Measurements from ENCODE around the gene EMP3. TPM values are rescaled to one million over a fixed set of nuclear protein-coding genes. Genes with fewer than 3 reads are reported as not detected.

EMP3 gene
- total and polyA plus RNA-seq, 4 donors: 29.7 to 77.1 (median 48.2) TPM

- Histone ChIP-seq H3K27me3 (ENCODE audit: control insufficient read depth, insufficient read depth, low read length) (no peaks in the 10 kb centered on the region), H3K4me1 (ENCODE audit: control insufficient read depth, insufficient read depth, low read length) (peaks cover 45% of the 10 kb centered on the region), H3K9me3 (ENCODE audit: control insufficient read depth, insufficient read depth, low read length) (no peaks in the 10 kb centered on the region), H3K4me3 (ENCODE audit: low read depth, low read length) (peak overlapping the region; percentile 80), H3K36me3 (ENCODE audit: control insufficient read depth, insufficient read depth, low read length) (no peaks in the 10 kb centered on the region), H3K27ac (ENCODE audit: low read depth, low read length) (peak overlapping the region; percentile 86)
- DNase-seq (ENCODE audit: low read depth in 4 of 6, low spot score in 6 of 6): peak in 5 of 6 donors; percentile 80 to 97 (median 82)
- 2% methylated on average over 41 of the region's 41 CpGs for WGBS (ENCODE audit: insufficient coverage)
These were observed 4.8 kb downstream of the EMP3 start for GRCh38 chr19:48330012-48330681.

- H3K4me3 ChIP-seq (ENCODE audit: low read depth, low read length): peak overlapping the region; percentile 64
- peak overlapping the region; percentile 83 for H3K27ac ChIP-seq (ENCODE audit: low read depth, low read length)
- 36% methylated on average over 2 of the region's 6 CpGs for WGBS (ENCODE audit: insufficient coverage)
- peaks cover 33% of the 10 kb centered on the region for H3K4me1 ChIP-seq (ENCODE audit: control insufficient read depth, insufficient read depth, low read length)
- H3K27me3 ChIP-seq (ENCODE audit: control insufficient read depth, insufficient read depth, low read length): no peaks in the 10 kb centered on the region
- H3K36me3 ChIP-seq (ENCODE audit: control insufficient read depth, insufficient read depth, low read length): no peaks in the 10 kb centered on the region
- no peak for DNase-seq (ENCODE audit: low read depth in 4 of 6, low spot score in 6 of 6)
- H3K9me3 ChIP-seq (ENCODE audit: control insufficient read depth, insufficient read depth, low read length): no peaks in the 10 kb centered on the region
These were observed 7.0 kb downstream of the EMP3 start for GRCh38 chr19:48332351-48332661.

GRCh38 chr19:48332662-48333466 lies 7.5 kb downstream of the EMP3 start:
- DNase-seq (ENCODE audit: low read depth in 4 of 6, low spot score in 6 of 6): peak; percentile 82 to 99 (median 90)
- Histone ChIP-seq H3K27me3 (ENCODE audit: control insufficient read depth, insufficient read depth, low read length) (no peaks in the 10 kb centered on the region), H3K9me3 (ENCODE audit: control insufficient read depth, insufficient read depth, low read length) (no peaks in the 10 kb centered on the region), H3K36me3 (ENCODE audit: control insufficient read depth, insufficient read depth, low read length) (no peaks in the 10 kb centered on the region), H3K4me3 (ENCODE audit: low read depth, low read length) (peak overlapping the region; percentile 64), H3K4me1 (ENCODE audit: control insufficient read depth, insufficient read depth, low read length) (peaks cover 33% of the 10 kb centered on the region), H3K27ac (ENCODE audit: low read depth, low read length) (peak overlapping the region; percentile 83)
- WGBS (ENCODE audit: insufficient coverage): 1% methylated on average over 20 of the region's 25 CpGs

GRCh38 chr19:48333467-48334384 lies 8.4 kb downstream of the EMP3 start:
- H3K9me3 ChIP-seq (ENCODE audit: control insufficient read depth, insufficient read depth, low read length): no peaks in the 10 kb centered on the region
- 8% methylated on average over 48 of the region's 54 CpGs for WGBS (ENCODE audit: insufficient coverage)
- H3K4me3 ChIP-seq (ENCODE audit: low read depth, low read length): peak overlapping the region; percentile 64
- H3K27me3 ChIP-seq (ENCODE audit: control insufficient read depth, insufficient read depth, low read length): no peaks in the 10 kb centered on the region
- peaks cover 8% of the 10 kb centered on the region for H3K36me3 ChIP-seq (ENCODE audit: control insufficient read depth, insufficient read depth, low read length)
- peak overlapping the region; percentile 83 for H3K27ac ChIP-seq (ENCODE audit: low read depth, low read length)
- H3K4me1 ChIP-seq (ENCODE audit: control insufficient read depth, insufficient read depth, low read length): peaks cover 33% of the 10 kb centered on the region
- DNase-seq (ENCODE audit: low read depth in 4 of 6, low spot score in 6 of 6): peak in 2 of 6 donors; percentile 58 to 83

- DNase-seq (ENCODE audit: low read depth in 4 of 6, low spot score in 6 of 6): no peak
- H3K4me1 ChIP-seq (ENCODE audit: control insufficient read depth, insufficient read depth, low read length): peaks cover 20% of the 10 kb centered on the region
- WGBS (ENCODE audit: insufficient coverage): 74% methylated on average over 13 of the region's 14 CpGs
- no peak overlapping the region for H3K4me3 ChIP-seq (ENCODE audit: low read depth, low read length)
- H3K9me3 ChIP-seq (ENCODE audit: control insufficient read depth, insufficient read depth, low read length): no peaks in the 10 kb centered on the region
- no peaks in the 10 kb centered on the region for H3K27me3 ChIP-seq (ENCODE audit: control insufficient read depth, insufficient read depth, low read length)
- no peak overlapping the region for H3K27ac ChIP-seq (ENCODE audit: low read depth, low read length)
- peaks cover 25% of the 10 kb centered on the region for H3K36me3 ChIP-seq (ENCODE audit: control insufficient read depth, insufficient read depth, low read length)
These were observed 13.0 kb downstream of the EMP3 start for GRCh38 chr19:48338253-48338755.

- Histone ChIP-seq H3K27ac (ENCODE audit: low read depth, low read length) (no peak overlapping the region), H3K4me3 (ENCODE audit: low read depth, low read length) (no peak overlapping the region), H3K4me1 (ENCODE audit: control insufficient read depth, insufficient read depth, low read length) (peaks cover 13% of the 10 kb centered on the region), H3K9me3 (ENCODE audit: control insufficient read depth, insufficient read depth, low read length) (no peaks in the 10 kb centered on the region), H3K27me3 (ENCODE audit: control insufficient read depth, insufficient read depth, low read length) (no peaks in the 10 kb centered on the region), H3K36me3 (ENCODE audit: control insufficient read depth, insufficient read depth, low read length) (peaks cover 26% of the 10 kb centered on the region)
- 89% methylated on average over 14 of the region's 14 CpGs for WGBS (ENCODE audit: insufficient coverage)
- no peak for DNase-seq (ENCODE audit: low read depth in 4 of 6, low spot score in 6 of 6)
These were observed 13.6 kb downstream of the EMP3 start for GRCh38 chr19:48338802-48339503.

- H3K27me3 ChIP-seq (ENCODE audit: control insufficient read depth, insufficient read depth, low read length): no peaks in the 10 kb centered on the region
- no peak overlapping the region for H3K27ac ChIP-seq (ENCODE audit: low read depth, low read length)
- H3K36me3 ChIP-seq (ENCODE audit: control insufficient read depth, insufficient read depth, low read length): peaks cover 29% of the 10 kb centered on the region
- 42% methylated on average over 11 of the region's 11 CpGs for WGBS (ENCODE audit: insufficient coverage)
- peak in 2 of 6 donors; percentile 73 to 91 for DNase-seq (ENCODE audit: low read depth in 4 of 6, low spot score in 6 of 6)
- peaks cover 11% of the 10 kb centered on the region for H3K4me1 ChIP-seq (ENCODE audit: control insufficient read depth, insufficient read depth, low read length)
- no peak overlapping the region for H3K4me3 ChIP-seq (ENCODE audit: low read depth, low read length)
- no peaks in the 10 kb centered on the region for H3K9me3 ChIP-seq (ENCODE audit: control insufficient read depth, insufficient read depth, low read length)
These were observed 15.6 kb downstream of the EMP3 start for GRCh38 chr19:48340995-48341394.

- Histone ChIP-seq H3K4me1 (ENCODE audit: control insufficient read depth, insufficient read depth, low read length) (peaks cover 11% of the 10 kb centered on the region), H3K27ac (ENCODE audit: low read depth, low read length) (no peak overlapping the region), H3K4me3 (ENCODE audit: low read depth, low read length) (no peak overlapping the region), H3K9me3 (ENCODE audit: control insufficient read depth, insufficient read depth, low read length) (no peaks in the 10 kb centered on the region), H3K36me3 (ENCODE audit: control insufficient read depth, insufficient read depth, low read length) (peaks cover 29% of the 10 kb centered on the region), H3K27me3 (ENCODE audit: control insufficient read depth, insufficient read depth, low read length) (no peaks in the 10 kb centered on the region)
- 99% methylated on average over 7 of the region's 10 CpGs for WGBS (ENCODE audit: insufficient coverage)
- DNase-seq (ENCODE audit: low read depth in 4 of 6, low spot score in 6 of 6): no peak
These were observed 16.4 kb downstream of the EMP3 start for GRCh38 chr19:48341515-48342413.
